ENCODE measurements around the gene RNU7-1.
"Not testable (repeated sequence)": the region's sequence is repeated elsewhere in the genome, so short reads cannot be mapped to it uniquely, and the experiment has no call there.

Gene RNU7-1

GRCh38 chr12:6943722-6944380 lies at the start of gene RNU7-1, which contains the start of gene C12orf57:
RNU7-1 (plus strand) TSS chr12:6943816.
C12orf57 (plus strand) TSS chr12:6944022; CDS start chr12:6944122, 100 bp downstream.
- DNase-seq, result peak; percentile 87

DNA sequence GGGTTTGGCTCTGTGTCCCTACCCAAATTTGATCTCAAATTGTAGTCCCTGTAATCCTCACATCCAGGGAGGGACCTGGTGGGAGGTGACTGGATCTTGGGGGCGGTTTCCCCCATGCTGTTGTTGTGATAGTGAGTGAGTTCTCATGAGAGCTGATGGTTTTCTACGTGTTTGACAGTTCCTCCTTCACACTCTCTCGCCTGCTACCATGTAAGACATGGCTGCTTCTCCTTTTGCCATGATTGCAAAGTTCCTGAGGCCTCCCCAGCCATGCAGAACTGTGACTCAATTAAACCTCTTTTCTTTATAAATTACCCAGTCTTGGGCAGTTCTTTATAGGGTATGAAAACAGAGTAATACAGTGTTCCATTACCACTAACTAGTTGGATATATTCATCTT lies 49.3 kb upstream of the RNU7-1 start:
- DNase-seq, result no peak

DNA sequence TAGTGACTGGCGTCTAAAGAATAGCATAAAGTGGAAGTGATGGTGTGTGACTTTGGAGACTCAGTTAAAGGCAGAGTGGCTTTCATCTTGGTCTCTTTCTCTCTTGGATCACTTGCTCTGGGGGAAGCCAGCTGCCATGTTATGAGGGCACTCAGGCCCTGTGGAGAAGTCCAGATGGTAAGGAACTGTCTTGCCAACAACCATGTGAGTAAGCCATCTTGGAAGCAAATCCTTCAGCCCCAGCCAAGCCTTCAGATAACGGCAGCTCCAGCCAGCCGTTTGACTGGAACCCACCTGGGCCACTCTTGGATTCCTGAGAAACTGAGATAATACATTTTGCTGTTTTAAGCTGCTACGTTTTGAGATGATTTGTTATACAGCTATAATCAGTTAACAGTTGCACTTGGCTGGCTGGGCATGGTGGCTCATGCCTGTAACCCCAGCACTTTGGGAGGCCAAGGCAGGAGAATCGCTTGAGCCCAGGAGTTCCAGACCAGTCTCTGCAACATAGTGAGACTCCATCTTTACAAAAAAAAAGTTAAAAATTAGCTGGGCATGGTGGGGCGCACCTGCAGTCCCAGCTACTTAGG lies 46.7 kb upstream of the RNU7-1 start:
- no peak for DNase-seq

- no peak for DNase-seq
Observed at GRCh38 chr12:6899427-6899826, 44.2 kb upstream of the RNU7-1 start.

DNA sequence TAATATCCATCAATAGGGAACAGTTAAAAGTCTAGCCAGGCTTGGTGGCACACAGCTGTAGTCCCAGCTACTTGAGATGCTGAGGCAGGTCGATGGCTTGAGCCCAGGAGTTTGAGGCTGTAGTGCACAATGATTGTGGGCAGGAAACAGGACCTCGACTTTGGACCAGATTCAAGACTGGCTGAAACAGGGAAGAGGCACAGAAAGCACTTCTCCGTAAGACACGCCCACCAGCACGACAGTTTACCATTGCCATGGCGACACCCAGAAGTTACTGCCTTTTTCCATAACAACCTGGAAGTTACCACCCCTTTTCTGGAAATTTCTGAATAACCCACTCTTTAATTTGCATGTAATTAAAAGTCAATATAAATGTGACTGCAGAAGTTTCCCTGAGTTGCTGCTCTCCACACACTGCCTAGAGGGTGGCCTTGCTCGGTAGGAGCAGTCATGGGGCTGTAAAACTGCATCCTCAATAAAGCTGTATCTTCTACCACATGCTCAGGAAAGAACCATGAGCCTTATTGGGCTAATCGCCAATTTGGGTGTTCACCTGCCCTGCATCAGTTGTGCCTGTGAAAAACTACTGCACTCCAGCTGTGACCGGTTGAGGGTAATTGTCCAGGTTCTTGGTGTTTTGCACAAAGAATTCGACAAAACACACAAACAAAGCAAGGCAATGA lies 43.6 kb upstream of the RNU7-1 start:
- DNase-seq, result peak; percentile 39

GRCh38 chr12:6902448-6902847 lies 41.2 kb upstream of the RNU7-1 start:
- no peak for DNase-seq

DNA sequence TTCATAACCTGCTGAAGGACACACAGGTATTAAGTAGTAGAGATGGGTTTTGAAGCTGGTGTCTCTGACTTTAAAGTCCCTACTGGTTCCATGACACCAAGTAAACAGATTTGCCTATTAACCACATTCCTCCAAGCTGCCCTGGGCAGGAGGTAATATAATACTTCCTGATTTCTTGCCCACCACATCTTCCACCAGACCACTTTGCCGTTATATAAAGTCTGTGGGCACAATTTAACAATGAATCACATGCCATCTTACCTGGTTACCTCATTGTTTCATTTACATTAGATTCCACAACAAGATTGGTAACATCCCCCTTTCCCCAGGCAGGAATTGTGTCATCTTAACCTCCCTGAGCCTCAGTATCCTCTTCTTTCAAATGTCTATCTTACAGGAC lies 39.9 kb upstream of the RNU7-1 start:
- no peak for DNase-seq

DNA sequence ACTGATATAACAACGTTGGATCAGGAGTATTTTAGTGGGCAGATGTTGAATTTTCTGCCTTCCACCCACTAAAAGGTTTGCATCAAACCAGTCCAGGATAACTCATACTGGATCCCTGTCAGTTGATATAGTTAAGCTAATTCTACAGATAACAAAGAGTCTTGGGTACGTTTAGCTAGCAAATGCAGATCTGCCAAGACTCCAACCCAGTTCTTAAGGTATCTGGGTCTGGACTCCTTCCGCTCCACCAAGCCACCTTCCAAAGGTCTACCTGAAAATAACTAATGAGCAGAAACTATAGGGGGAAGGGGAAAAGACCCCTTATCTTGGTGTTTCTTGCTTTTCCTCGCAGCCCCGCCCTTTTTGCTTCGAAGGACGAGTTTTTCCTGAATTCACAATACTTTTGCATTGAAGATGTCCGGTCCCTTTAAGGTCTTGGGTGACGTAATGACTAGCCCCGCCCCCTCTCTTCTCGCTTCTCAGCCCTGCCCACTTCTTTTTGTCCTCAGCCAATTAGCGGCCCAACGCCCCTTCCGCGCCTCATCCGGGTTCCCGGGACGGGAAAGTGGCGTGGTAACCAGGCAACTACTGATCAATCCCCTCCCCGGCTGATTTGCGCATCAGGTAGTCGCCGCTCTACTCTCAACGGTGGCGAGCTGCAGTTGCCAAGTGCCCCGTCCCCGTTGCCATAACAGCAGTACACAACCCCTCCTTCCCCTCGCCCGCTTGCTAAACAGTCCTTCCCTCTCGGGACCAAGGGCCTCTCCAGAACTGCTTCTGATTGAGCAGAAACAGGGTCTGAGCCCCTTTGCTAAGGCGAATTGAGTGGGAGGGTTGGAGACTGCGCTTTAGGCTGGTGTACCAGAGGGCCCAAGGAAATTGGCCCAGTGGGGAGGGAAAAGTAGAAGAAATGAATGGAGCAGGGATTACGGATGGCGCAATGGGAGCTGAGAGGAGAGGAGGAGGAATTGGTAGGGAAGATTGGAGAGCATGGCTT lies 39.0 kb upstream of the RNU7-1 start, which contains the start of gene LRRC23:
LRRC23 (plus strand) TSS at position 543 of the 997 bp plus-strand sequence. CDS start 812 bp downstream, outside the sequence.
- peak; percentile 99 for DNase-seq

GRCh38 chr12:6905414-6906040 lies 38.1 kb upstream of the RNU7-1 start:
- no peak for DNase-seq

- not testable (repeated sequence) for DNase-seq
Observed at GRCh38 chr12:6908141-6908540, 35.5 kb upstream of the RNU7-1 start.

DNA sequence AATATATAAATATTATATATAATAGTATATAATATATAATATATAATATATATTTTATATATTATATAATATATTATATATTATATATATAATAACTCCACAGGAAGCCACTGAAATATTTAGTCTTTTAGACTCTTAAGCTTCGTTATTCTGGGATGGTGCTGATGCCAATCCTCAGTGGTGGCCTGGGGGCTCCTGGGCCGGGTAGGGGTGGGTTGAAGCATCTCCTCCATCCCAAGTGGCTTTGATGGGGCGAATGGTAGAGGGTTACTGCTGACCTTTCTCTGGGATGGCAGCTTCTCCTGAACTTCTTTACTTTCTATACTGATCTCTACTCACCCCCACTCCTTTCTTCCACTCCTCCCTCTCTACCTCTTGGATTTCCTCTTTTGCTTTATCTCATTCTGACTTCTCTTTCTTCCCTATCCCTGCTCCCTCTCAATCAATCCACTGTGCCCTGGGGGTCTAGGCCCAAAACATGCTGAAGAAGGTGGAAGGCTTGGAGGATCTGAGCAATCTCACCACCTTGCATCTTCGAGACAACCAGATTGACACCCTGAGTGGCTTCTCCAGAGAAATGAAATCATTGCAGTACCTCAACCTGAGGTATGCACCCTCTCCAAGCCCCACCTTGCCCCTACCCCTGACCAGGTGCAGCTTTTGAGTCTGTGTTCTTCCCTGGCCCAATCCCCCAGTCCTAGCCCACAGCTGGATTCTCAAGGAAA lies 34.0 kb upstream of the RNU7-1 start:
- no peak for DNase-seq

DNA sequence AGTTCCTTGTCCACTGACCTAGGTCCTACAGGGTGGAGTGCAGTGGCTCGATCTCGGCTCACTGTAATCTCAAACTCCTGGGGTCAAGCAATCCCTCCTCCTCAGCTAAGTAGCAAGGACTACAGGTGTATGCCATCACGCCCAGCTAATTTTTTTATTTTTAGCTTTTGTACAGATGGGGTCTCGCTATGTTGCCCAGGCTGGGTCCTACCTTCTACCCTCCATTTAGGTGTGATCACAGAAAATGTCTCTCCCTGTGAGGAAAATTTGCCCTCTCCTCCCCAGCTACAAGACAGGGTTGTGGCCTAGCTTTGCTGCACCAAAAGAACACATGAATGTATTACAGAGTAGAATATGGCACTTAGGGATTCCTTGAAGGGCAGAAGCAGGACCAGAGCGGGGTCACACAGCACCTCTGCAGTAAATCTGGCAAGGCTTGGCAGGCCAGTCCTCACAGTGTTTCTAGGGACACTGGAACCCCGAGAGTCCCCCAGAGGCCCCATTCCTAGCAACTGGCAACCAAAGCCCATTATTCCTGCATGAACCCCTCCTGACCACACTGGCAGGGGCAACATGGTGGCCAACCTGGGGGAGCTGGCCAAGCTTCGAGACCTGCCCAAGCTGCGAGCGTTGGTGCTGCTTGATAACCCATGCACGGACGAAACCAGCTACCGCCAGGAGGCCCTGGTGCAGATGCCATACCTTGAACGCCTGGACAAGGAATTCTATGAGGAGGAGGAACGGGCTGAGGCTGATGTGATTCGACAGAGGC lies 31.3 kb upstream of the RNU7-1 start:
- no peak for DNase-seq

GRCh38 chr12:6914246-6914946 lies 29.2 kb upstream of the RNU7-1 start, which contains the start of gene ENO2:
ENO2 (plus strand) TSS chr12:6914580; CDS start chr12:6915833, 1,253 bp downstream.
- DNase-seq, result peak; percentile 89

DNA sequence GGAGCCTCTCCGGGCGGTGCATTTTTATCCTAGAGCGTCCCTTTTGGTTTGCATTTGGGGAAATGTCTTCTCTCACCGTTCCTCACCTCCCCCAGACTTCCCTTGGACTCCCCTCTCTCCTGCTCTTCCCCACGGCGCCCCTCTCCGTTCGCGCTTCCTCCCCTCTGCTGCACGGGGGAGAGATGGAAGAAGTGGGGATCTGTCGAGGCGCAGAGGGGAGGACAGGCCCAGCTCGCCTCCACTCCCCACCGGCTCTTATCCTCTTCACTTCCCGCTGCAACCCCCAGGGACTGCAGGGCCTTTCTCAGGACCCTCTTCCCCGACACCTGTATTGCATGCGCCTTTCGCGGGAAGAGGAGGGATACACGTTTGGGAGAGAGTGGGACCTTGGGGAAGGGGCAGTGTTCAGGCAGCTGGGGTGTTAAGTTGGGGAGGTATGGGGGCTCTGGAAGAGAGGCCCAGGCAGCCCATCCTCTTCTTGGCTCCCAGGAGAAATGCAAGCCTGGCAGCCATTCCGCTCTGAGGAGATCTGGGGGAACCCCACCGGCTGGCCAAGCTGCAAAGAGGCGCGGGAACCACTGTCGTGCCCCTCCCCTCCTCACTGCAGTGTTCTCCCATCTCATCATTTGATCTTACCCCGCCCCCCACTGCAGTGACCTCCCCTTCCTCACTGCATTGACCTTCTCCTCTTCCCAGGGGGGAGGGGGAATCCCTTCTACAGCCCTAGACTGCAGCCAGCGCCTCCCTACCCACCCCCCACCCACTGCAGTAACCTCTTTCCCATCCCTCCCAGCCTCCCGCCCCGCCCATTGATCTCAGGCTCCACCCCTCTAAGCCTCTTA lies 28.4 kb upstream of the RNU7-1 start:
- peak; percentile 59 for DNase-seq

DNA sequence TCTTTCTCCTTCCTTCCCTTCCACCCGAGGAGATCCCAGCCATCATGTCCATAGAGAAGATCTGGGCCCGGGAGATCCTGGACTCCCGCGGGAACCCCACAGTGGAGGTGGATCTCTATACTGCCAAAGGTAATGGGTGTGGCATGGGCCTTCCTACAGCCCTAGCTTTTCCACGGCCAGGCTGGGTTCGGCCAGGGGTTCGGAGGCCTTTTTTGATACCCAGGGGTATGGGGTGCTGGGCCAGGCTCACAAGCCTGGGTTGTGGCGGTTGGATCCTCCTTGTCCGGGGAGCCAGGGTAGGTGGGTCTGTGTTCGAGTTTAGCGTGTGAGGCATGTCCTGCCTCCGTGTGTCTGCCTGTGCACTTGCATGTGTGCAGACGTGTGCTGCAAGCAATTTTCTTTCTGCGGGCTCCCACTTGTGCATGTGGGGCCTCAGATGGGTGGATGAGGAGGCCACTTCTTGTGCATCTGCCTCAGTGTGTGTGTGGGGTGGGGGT lies 27.8 kb upstream of the RNU7-1 start:
- no peak for DNase-seq

GRCh38 chr12:6916426-6917200 lies 27.0 kb upstream of the RNU7-1 start:
- no peak for DNase-seq

DNA sequence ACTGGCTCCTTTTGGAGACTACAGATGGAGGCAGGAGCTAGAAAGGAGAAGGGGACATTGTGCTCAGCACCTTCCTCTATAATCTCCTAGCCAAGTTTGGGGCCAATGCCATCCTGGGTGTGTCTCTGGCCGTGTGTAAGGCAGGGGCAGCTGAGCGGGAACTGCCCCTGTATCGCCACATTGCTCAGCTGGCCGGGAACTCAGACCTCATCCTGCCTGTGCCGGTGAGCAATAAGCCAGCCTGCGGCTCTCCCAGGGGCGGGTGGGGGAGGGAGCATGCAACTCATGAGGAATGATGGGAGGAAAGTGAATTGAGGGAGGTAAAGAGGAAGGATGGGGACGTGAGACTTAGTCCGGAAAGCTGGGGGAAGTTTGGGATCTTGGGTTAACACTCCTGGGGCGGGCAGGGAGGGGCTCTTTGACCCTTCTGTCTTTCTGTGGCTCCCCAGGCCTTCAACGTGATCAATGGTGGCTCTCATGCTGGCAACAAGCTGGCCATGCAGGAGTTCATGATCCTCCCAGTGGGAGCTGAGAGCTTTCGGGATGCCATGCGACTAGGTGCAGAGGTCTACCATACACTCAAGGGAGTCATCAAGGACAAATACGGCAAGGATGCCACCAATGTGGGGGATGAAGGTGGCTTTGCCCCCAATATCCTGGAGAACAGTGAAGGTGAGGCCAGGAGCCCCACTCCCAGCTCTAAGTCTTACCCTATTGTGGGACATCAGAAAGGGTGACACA lies 26.0 kb upstream of the RNU7-1 start:
- no peak for DNase-seq
